KOPT-K1 (cell line): Measurements from ENCODE around the gene ADAM33.

Experiments used
- H3K27ac ChIP-seq: fragments of 200-600 bp; sonication (generic); 2 replicates; pipeline ENCODE4 v1.5.1; 2016; ENCODE audit warnings: antibody characterized with exemption, mild to moderate bottlenecking, low read depth, low read length; ENCODE audit not compliant: poor library complexity, severe bottlenecking
- H3K36me3 ChIP-seq: fragments of 200-600 bp; sonication (generic); 2 replicates; pipeline ENCODE4 v1.5.1; 2017; ENCODE audit warnings: antibody characterized with exemption, mild to moderate bottlenecking, low read length, moderate library complexity; ENCODE audit not compliant: insufficient read depth
- H3K9me3 ChIP-seq: fragments of 200-600 bp; sonication (generic); 2 replicates; pipeline ENCODE4 v1.5.1; 2017; ENCODE audit warnings: antibody characterized with exemption, low read length, mild to moderate bottlenecking; ENCODE audit not compliant: insufficient read depth, poor library complexity, severe bottlenecking

Gene ADAM33

GRCh38 chr20:3670511-3670910 lies 11.3 kb downstream of the ADAM33 start:
- Histone ChIP-seq H3K36me3 (no peaks in the 10 kb centered on the region), H3K9me3 (no peaks in the 10 kb centered on the region), H3K27ac (no peak overlapping the region)

DNA sequence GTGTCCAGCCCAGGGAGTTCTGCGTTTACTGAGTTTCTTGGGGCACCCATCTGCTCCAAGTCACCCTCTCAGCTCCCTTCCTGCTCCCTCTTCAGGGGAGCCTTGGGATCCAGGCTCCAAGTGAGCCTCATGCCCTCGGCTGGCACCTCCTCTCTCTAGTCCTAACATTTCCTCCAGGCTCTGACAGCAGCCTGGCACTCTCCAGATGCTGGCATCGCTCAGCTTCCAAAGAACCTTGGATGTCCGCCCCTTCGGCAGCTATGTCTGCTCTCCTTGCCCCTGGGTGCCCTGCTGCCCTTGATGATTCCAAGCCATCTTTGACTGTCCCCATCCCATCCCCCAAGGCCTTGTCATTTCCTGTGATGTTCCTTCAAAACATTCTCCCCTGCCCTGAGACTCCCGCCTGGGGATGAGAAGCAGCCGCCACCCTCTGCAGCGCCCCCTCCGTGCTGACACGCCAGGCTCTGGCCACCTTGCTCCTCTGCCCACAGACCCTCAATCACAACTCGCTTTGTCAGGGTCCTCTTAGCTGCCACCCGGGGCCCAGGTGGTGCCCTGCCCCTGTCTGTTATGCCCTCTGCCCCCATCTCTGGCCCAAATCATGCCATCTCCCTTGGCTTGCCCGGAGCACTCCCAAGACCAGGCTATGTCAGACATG lies 12.0 kb downstream of the ADAM33 start:
- Histone ChIP-seq H3K36me3 (no peaks in the 10 kb centered on the region), H3K27ac (no peak overlapping the region), H3K9me3 (no peaks in the 10 kb centered on the region)

GRCh38 chr20:3667434-3668037 lies 14.3 kb downstream of the ADAM33 start:
- Histone ChIP-seq H3K9me3 (no peaks in the 10 kb centered on the region), H3K36me3 (no peaks in the 10 kb centered on the region)

GRCh38 chr20:3663858-3664257 lies 18.0 kb downstream of the ADAM33 start:
- Histone ChIP-seq H3K36me3 (no peaks in the 10 kb centered on the region), H3K27ac (no peak overlapping the region), H3K9me3 (no peaks in the 10 kb centered on the region)

More at GRCh38 chr20:3667434-3668037, 14.3 kb downstream of the ADAM33 start:
- H3K27ac ChIP-seq = no peak overlapping the region

DNA sequence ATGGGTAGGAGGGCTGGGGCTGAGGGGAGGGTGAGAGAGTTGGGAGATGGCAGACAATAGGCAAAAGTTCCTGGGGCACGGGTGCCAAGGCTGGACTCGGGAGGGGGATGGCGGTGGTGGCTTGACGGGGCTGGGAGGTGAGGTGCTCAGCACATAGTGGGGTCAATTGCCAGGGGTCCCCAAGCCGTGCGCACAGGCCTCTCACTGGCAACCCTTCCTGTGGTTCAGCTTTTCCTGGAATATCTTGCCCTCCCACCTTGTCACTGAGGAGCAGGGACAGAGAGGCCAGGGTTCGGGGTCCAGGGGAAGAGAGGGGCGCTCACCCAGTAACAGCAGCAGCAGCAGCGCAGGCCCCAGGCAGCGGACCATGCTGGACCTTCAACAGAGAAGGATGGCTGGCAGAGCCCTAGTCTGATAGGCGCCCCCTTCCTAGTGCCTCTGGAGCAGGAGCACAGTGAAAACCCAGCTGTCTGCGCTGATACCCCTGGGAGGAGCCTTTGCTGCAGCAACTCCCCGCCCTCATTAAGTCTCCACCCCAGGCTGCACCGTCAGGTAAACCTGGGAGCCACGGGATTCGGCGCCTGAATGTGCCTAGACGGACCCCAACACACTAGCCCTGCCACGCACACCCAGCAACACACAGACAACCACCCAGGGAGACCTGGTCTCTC lies 18.6 kb downstream of the ADAM33 start, which contains the start of gene GFRA4:
Gene GFRA4, minus strand, starts transcription at position 369 of the 671 bp plus-strand sequence. Its CDS starts 0 bp downstream, at position 369.
- H3K27ac ChIP-seq = no peak within 1 kb of the TSS
- H3K36me3 ChIP-seq = no peaks in the 10 kb centered on the region
- no peaks in the 10 kb centered on the region for H3K9me3 ChIP-seq

DNA sequence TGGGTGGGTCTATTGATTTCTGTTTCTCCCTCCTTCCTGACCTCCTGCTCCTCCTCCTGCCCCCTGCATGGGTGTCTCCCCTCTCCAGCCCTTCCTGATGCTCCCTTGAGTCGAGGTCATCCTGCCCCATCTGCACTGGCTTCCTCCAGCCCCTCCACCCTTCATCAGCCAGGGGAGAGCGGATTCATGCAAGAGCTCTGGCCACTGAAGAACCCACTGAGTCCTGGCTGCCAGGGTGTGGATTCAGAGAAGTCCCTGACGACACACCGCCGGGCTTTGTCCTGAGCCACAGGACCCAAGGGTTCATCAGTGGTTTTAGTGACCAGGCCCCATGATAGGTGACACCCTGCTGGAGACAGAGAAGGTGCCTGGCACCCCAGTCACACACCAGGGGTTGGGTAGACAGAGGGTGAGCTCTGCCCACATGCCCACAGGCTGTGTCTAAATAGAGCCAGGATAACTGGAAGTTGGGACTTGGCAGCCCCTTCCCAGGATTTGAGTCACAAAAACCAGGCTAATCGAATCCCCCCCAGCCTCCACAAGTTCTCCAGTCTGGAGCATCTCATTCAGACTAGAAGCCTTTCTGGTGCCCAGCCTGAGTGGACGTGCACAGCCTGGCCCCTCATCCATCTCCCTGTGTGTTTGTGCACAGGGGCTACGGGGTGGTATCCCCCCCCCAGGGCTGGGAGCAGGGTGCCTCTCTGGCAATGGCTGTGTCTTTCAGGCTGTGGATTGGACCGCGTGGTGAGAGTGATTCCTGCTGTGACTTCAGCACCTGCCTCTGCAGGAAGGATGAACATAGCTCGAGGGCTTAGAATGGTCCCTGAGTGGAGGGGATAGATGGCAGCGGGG lies 19.8 kb downstream of the ADAM33 start:
- Histone ChIP-seq H3K9me3 (no peaks in the 10 kb centered on the region), H3K36me3 (no peaks in the 10 kb centered on the region)

DNA sequence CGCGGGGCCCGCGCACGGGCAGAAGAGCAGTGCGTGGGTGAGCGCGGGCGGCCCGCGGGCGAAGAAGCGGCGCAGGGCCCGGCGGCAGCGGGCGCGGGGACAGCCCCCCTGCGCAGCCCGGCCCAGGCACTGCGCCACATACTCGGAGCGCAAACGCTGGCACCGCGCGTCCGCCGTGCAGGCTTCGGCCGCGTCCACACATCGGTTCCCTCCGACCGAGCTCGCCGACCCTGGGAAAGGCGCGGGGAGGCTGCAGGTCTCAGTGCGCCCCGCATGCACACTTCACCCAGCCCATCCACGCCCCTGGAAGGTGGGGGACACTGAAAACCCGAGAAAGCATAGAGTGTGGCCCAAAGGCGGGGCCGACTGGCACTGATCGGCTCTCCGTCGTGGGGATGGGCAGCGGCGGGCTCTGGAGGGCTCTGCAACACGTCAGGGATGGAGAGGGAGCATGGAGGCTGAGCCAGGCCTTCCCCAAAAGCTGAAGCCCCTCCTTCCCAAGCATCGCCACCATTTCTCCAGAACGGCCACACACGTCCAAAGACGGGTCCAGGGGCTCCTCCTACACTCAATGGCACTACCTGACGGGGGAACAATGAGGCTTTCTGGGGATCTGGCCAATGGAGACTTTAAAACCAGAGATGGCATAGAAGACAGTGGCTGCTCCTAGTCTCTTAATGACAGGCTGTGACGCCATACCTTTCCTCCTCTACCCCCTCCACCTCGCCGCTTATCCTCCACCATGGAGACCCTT lies 20.6 kb downstream of the ADAM33 start:
- Histone ChIP-seq H3K9me3 (no peaks in the 10 kb centered on the region), H3K27ac (no peak overlapping the region), H3K36me3 (no peaks in the 10 kb centered on the region)

More for the DNA sequence above, 19.8 kb downstream of the ADAM33 start:
- H3K27ac ChIP-seq = no peak overlapping the region

DNA sequence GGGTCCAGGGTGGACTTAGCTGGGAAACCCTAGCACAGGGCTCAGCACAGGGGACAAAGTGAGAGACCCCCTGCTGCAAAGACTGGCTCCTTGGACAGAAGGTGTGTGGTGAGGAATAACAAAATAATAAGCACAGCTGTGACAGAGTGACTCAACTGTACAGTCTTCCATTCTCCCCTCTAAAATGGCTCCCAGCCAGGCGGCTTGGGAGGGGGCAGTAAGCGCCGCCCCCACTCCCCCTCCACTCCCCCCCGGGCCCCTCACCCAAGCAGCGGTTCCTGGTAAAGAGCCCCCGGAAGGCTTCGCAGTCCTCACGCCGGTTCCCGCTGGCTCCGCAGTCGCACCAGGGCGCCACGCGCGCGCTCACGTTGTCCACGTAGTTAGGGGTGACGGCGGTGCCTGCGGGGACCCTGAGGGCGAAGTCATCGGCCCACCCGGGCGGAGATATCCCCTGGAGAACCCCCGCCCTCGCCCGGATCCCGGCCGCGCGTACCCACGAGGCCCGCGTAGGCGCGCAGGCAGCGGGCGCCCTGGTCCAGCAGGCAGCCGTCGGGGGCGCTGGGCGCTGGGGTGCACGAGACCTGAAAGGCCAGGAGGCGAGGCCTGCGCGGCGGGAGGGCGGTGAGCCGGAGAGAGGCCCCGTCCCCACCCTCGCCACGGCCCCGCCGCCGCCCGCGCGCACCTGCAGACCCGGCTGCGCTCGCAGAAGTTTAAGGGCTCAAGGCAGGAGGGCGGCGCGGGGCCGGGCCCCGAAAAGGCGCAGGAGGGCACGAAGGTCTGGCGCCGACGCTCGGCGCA lies 21.3 kb downstream of the ADAM33 start:
- Histone ChIP-seq H3K27ac (no peak overlapping the region), H3K9me3 (no peaks in the 10 kb centered on the region), H3K36me3 (no peaks in the 10 kb centered on the region)

DNA sequence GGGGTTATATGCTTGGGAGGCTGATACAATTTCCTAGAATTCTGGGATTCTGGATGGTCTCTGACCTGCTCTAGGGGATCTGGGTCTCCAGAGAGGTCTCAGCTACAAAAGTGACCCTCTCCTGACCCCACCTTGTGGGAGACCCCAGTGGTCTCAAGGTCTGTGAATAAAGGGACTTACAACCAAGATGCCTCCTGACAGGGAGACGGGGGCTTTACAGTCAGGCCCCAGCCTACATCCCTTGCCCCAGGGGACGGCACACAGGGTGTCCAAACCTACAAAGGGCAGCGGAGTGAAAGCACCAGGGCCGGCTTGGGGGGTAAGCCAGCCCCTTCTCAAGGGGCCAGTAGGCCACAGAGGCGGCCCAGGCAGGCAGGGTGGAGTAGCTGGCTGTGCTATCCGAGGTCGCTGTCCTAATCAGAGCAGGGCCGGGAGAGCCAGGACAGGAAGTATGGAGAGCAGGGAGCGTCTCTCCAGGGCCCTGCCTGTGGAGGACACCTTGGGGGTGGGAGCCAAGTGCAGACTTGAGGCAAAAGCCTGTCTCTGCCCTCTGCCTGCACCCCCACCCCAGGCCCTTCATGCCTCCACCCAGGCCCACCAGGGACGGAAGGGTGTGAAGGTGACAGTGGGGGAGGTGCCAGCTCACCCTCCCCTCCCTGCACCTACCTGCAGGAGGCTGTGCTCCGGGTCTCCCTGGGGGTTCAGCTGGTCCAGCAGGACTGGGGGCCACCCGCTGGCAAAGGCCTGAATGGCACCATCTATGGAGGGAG lies 22.1 kb downstream of the ADAM33 start:
- Histone ChIP-seq H3K27ac (no peak overlapping the region), H3K36me3 (no peaks in the 10 kb centered on the region), H3K9me3 (no peaks in the 10 kb centered on the region)

DNA sequence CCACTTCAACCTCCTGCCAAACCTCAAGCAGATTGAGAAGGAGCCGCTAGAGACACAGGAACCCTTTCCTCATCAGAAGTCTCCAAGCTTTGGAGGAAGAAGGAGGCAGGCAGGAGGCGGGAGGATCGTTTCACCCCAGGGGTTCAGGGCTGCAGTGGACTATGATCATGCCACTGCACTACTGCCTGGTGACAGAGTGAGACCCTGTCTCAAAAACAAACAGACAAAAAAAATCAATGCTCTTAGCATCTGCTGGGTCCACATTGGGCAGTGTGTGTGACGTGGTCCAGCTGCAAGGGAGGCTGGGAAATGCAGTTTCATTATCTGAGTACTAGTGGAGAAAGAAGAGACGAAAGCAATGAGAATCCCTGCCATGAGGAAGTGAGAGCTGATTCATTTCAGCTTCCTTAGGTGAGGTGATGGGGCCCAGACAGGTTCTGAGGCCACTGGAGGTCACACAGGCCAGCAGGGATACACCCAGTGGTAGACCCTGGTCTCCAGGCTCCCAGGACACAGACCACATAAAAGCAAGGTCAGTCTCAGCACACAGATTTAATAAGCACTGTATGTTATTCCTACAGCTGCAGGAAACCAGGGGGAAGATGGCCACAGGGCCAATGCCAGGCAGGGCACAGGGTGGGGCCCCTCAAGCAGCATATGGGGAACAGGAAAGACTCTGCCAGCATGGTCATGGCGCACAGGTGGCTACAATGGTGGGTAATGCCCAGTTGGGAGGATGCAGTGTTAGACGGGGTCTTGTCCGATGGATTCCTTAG lies 22.9 kb downstream of the ADAM33 start:
- Histone ChIP-seq H3K9me3 (no peaks in the 10 kb centered on the region), H3K27ac (no peak overlapping the region)

DNA sequence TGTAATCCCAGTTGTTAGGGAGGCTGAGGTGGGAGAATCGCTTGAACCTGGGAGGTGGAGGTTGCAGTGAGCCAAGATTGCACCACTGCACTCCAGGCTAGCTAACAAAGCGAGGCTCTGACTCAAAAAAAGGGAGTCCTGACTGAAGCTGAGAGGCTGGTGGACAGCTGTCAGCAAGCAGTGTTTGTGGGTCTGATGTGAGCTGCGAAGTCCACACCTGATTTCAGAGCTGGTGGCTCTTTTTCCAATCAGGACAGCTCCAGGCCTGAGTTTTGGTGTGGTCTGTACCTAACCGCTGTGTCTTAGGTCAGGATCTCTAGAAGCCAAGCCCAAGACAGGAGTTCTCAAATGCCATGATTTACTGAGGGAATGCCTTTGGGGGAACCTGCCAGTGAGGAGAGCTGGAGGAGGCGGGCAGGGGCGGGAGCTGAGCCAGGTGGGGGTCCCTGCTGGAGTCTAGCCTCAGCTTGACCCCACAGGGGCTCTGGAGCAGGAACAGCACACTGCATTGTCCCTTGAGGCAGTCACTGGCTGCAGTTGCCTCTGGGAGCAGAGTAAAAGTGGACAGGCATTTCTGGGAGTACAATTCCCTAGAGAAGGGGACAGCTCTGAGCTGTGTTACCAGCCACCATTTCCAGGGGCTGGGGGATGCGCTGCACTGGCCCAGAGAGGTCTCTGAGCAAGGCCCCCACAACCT lies 23.6 kb downstream of the ADAM33 start:
- Histone ChIP-seq H3K27ac (no peak overlapping the region), H3K9me3 (no peaks in the 10 kb centered on the region), H3K36me3 (no peaks in the 10 kb centered on the region)

More for the DNA sequence above, 22.9 kb downstream of the ADAM33 start:
- H3K36me3 ChIP-seq = no peaks in the 10 kb centered on the region

DNA sequence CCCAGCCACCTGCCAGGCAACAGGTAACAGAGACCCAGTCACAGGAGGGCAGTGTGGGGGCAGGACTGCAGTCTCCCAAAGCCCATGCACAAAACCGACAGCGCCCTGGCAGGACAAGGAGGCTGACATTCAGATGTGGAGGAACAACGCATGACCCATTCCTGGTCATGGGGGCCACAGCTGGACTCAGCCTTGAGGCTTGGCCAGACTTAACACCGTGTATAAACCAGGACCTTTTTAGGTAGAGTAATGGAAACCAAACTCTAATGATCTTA lies 26.7 kb downstream of the ADAM33 start:
- Histone ChIP-seq H3K9me3 (no peaks in the 10 kb centered on the region), H3K36me3 (no peaks in the 10 kb centered on the region), H3K27ac (no peak overlapping the region)
